HUES6 (cell line): Measurements from ENCODE around the gene UCP2.

Source experiments
- H3K27ac ChIP-seq: 2 replicates; pipeline ENCODE4 v1.7.0; 2013; ENCODE audit warnings: low read depth, mild to moderate bottlenecking, low read length, inconsistent platforms
- H3K27me3 ChIP-seq: 2 replicates; pipeline ENCODE4 v1.6.1; 2013; ENCODE audit warnings: low read length; ENCODE audit not compliant: control insufficient read depth, insufficient read depth
- H3K36me3 ChIP-seq: 2 replicates; pipeline ENCODE4 v1.6.1; 2013; ENCODE audit warnings: low read length; ENCODE audit not compliant: control insufficient read depth, insufficient read depth
- H3K4me1 ChIP-seq: 2 replicates; pipeline ENCODE4 v1.6.1; 2013; ENCODE audit warnings: low read length; ENCODE audit not compliant: control insufficient read depth, insufficient read depth
- H3K4me3 ChIP-seq: 2 replicates; pipeline ENCODE4 v1.5.1; 2013; ENCODE audit warnings: low read depth, low read length
- H3K9ac ChIP-seq: one replicate; pipeline ENCODE4 v1.6.1; 2013; ENCODE audit warnings: mild to moderate bottlenecking, low read length
- H3K9me3 ChIP-seq: 2 replicates; pipeline ENCODE4 v1.6.1; 2013; ENCODE audit warnings: low read depth, low read length; ENCODE audit not compliant: control insufficient read depth, insufficient read depth

The UCP2 gene

DNA sequence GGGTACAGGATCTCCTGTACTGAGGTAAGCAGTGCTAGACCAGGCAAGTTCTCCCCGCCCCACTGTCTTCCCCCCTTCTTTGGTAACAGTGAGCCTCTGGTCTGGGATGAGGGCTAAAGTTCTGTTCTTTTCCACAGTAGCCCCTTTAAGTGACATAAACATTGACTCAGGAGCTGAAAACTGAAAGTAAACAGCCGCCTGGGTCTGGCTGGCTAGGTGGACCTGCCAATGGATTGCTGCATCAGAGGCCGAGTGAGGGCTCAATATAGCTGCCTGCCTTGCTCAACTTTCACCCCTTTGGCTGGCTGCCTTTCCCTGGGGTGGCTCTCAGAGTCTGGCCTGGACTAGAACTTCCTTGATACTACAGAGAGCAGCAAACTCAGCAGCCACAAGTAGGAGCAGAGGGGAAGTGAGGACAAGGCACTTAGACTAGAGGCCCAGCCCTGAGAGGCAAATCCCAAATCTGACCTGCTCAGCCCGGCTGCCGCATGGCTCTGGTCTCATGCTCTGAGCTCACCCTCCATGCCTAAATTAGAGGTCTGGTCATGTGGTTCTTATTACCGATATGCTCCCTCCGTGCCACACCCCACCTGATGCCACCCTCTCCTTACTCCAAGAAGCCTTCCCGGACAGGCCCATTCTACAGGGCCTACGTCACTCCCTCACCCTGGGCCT lies 35.8 kb upstream of the UCP2 start:
- no peak overlapping the region for H3K27ac ChIP-seq
- H3K9me3 ChIP-seq: no peaks in the 10 kb centered on the region
- H3K9ac ChIP-seq: no peak overlapping the region
- H3K4me1 ChIP-seq: no peaks in the 10 kb centered on the region
- peaks cover 7% of the 10 kb centered on the region; the same call in 1 of the 2 replicates for H3K36me3 ChIP-seq
- no peaks in the 10 kb centered on the region for H3K27me3 ChIP-seq
- no peak overlapping the region for H3K4me3 ChIP-seq

DNA sequence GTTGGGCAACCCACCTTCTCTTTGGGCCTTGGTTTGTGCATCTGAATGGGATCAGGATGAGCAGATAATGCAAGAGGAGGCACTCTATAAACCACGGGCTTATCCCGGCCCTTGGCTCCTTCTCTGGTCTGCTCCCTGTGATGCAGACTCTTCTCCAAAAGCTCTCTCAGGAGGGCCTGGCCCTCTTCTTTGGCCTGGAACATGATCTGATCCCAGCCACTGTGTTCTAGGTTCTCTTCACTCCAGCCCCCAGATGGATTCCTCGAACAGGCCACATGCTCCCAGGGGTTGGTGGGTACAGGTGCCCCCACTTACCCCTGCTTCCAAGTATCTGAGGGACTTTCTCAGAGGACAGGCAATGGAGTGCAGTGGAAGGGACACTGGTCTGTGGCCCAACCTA lies 35.0 kb upstream of the UCP2 start:
- H3K27ac ChIP-seq: no peak overlapping the region
- H3K36me3 ChIP-seq: peaks cover 7% of the 10 kb centered on the region; the same call in 1 of the 2 replicates
- H3K9ac ChIP-seq: no peak overlapping the region
- no peaks in the 10 kb centered on the region for H3K27me3 ChIP-seq
- no peaks in the 10 kb centered on the region for H3K4me1 ChIP-seq
- no peak overlapping the region for H3K4me3 ChIP-seq
- no peaks in the 10 kb centered on the region for H3K9me3 ChIP-seq

DNA sequence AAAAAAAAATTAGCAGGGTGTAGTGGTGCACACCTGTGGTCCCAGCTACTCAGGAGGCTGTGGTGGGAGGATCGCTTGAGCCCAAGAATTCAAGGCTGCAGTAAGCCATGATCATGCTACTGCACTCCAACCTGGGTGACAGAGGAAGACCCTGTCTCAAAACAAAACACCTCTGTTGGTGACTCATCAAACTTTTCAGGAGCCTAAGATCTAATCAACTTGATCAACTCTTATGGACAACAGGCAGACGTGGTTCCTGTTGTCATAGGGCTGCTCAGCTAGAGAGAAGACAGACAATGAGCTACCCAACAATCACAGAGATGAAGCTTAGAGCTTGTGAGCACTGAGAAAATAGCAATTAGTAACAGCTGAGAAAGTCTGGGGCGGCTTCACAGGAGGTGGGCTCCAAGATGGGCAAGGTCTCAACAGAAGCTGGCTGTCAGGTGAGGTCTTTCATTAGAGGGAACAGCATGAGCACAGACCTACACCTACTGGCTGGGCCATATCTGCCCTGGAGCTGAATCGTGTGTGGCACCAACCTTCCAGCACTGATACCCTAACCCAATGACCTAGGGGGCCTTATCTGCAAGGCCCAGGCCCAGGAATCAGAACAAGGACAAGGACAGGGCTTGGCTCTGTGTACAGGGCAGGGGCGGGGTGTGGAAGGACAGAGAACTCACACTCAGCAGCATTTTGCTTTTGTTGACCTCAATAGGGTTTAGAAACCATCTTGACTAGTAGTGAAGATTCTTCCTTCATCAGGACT lies 33.5 kb upstream of the UCP2 start:
- Histone ChIP-seq H3K27me3 (no peaks in the 10 kb centered on the region), H3K4me3 (no peak overlapping the region), H3K36me3 (peaks cover 10% of the 10 kb centered on the region; the same call in 1 of the 2 replicates), H3K9ac (no peak overlapping the region), H3K9me3 (no peaks in the 10 kb centered on the region), H3K27ac (no peak overlapping the region), H3K4me1 (no peaks in the 10 kb centered on the region)

DNA sequence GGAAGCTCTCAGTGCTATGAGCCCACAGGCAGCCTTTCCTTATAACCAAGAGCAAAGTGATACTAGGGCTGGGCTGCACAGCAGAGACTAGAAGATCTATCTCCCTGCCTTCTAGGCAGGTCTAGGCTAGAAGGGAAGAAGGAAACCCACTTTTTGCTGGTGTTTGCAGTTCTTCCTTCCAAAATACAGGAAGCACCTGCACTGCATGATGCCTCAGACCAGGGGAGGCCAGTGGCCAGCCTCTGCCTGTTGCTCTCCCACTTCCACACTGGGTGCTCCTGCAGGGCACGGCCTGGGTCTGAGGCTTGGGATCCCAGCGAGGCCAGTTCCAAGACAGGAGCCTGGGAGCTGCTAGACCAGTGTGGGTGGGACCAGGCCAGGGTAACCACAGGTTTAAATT lies 32.2 kb upstream of the UCP2 start:
- no peak overlapping the region for H3K4me3 ChIP-seq
- H3K9me3 ChIP-seq: no peaks in the 10 kb centered on the region
- peaks cover 8% of the 10 kb centered on the region for H3K4me1 ChIP-seq
- no peak overlapping the region for H3K27ac ChIP-seq
- H3K27me3 ChIP-seq: no peaks in the 10 kb centered on the region
- peaks cover 10% of the 10 kb centered on the region; the same call in 1 of the 2 replicates for H3K36me3 ChIP-seq
- no peak overlapping the region for H3K9ac ChIP-seq

DNA sequence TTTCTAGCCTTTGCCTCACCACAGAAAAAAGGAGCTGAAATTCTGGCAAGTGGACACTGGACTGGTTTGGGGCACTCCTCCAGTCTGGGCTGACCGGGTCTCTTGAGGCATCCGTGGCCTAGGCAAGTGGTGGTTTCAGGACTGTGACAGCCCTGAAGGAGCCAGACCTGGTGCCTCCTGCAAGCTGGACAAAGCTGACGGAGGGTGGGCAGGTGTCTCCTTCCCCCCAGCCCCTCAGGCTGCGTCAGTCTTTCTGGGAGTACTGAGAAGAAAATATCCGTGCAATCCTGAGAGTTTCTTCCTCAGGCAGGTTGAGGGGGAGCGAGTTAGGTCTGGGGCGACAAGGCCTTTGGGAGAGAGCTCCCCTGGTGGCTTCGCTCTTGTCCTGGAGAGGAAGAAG lies 30.5 kb upstream of the UCP2 start:
- Histone ChIP-seq H3K4me1 (peaks cover 8% of the 10 kb centered on the region), H3K36me3 (peaks cover 10% of the 10 kb centered on the region; the same call in 1 of the 2 replicates), H3K27me3 (no peaks in the 10 kb centered on the region), H3K9ac (no peak overlapping the region), H3K27ac (no peak overlapping the region), H3K9me3 (no peaks in the 10 kb centered on the region), H3K4me3 (no peak overlapping the region)

DNA sequence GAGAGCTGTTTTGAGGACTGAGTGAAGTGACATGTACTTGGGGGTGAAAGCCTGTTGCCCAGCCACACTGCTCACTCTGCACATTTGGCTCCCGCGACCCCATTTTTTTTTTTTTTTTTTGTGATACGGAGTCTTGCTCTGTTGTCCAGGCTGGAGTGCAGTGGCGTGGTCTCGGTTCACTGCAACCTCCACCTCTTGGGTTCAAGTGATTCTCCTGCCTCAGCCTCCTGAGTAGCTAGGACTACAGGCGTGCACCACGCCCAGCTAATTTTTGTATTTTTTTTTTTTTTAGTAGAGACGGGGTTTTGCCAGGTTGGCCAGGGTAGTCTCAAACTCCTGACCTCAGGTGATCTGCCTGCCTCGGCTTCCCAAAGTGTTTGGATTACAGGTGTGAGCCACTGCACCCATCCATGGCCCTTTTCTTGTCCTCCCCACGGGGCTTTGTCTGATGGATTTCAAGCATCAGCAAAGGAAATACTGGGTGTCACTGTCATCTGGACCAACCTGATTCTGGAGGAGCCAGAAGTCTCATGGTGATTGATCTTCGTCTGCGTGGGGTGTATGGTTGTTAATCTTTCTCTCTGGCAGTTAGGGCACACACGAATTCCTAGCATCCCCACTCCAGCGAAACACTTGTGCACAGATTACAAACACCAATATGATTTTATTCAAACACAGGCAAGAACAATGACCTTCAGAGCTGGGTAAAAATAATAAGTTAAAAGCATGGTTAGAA lies 29.6 kb upstream of the UCP2 start:
- Histone ChIP-seq H3K4me3 (no peak overlapping the region), H3K9ac (no peak overlapping the region), H3K9me3 (no peaks in the 10 kb centered on the region), H3K4me1 (peaks cover 8% of the 10 kb centered on the region), H3K36me3 (peaks cover 5% of the 10 kb centered on the region; the same call in 1 of the 2 replicates), H3K27me3 (no peaks in the 10 kb centered on the region), H3K27ac (no peak overlapping the region)

DNA sequence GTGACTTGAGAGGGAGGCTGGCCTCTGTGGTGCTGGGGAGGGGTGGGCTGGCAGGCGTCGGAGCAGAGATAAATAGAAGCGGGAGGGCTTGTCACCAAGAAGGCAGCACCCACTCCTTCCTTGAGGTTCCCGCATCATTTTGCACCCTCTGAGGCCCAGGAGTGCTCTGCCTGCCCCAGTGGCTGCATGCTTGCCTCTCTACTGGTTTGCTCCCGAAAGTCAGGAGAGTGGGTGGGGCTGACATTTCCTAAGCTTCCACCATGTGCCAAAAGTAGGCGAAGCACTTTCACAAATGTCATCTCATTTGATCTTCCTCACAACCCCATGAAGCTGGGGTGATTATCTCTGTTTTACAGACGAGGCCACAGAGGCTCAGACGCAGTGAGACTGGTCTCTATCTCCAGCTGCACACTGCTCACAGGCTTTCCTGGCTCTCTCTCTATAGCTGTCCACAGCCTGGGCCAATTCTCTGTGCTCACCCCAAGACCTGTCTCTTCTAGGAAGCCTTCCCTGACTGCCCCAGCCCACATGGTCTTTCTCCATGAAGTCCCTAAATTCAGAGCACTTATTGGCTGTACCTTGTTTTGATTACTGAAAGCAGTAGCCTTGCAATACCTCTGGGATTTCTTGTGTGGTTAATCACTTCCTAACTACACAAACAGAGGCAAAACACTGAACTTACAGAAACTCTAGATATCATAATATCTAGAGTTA lies 28.9 kb upstream of the UCP2 start:
- 0 out of 2 replicates have a peak, but pooled peaks cover 3% of the 10 kb centered on the region for H3K36me3 ChIP-seq
- H3K4me1 ChIP-seq: peaks cover 8% of the 10 kb centered on the region
- H3K27ac ChIP-seq: no peak overlapping the region
- no peak overlapping the region for H3K9ac ChIP-seq
- no peaks in the 10 kb centered on the region for H3K27me3 ChIP-seq
- H3K9me3 ChIP-seq: no peaks in the 10 kb centered on the region
- H3K4me3 ChIP-seq: no peak overlapping the region

DNA sequence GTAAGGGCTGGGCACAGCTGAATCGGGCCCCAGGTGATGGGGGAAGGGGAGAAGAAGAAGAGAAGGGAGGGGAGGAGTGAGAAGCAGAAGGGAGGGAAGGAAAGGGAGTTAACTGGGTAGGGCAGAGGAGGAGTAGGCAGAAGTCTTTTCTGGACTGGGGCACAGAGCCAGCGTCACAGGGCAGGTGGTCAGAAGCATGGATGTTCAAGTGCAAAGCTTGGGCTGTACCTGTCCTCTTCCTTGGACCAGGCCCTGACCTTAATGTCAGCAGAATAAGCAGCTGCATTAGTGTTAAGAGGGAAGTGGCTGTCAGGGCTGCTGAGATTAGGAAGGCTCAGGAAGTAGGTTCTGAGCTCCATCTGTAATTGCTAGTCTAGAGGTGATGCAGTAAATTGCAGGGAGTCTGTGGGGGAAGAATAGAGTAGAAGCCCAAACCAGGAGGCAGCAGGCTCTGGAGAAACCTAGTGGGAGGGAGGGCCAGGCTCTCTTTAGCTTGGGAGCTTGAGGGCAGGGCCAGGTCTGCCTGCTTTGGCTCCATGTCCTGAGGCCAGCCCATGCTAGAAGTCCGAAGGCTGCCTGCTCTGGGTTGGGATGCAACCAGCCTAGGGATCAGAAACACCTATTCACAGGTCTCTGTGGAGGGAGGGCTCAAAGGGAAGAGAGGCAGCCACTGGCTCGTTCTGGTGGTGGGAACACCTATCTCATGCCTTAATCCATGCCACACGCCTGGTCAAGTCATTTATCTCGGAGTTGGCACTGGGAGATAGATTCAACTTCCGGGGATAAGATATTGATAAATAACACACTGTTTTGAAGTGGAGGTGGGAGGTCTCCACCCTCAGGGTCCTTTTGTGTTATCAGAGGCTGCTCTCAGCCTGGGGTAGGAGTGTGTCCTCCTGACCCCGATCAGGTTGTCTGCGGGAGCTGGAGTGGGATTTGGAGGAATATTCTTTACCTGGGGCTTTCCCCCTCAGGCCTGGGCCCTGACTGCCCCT lies 28.0 kb upstream of the UCP2 start:
- no peak overlapping the region for H3K9ac ChIP-seq

DNA sequence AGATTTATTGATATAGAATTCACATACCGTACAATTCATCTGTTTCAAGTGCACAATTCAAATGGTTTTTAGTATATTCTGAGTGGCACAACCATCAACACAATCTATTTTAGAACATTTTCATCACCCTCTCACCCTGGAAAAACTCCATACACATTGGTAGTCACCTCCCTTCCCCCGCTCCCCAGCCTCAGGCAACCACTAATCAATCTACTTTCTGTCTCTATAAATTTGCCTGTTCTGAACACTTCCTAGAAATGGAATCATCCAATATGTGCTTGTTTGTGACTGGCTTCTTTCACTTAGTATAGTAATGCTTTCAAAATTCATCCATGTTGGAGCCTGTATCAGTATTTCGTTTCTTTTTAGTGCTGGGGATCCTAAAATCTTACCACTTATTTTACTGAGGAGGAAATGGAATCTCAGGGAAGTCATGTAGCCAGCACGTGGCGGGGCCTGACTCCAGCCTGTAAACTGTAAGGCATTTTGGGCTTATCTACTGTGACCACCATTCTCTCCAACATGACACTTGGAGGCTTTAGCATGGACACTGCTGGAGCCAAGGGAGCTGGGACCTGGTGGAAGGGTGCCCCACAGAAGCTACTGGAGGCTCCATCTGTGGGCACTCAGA lies 27.1 kb upstream of the UCP2 start:
- no peak overlapping the region for H3K4me3 ChIP-seq
- 0 out of 2 replicates have a peak, but pooled peaks cover 3% of the 10 kb centered on the region for H3K36me3 ChIP-seq
- H3K4me1 ChIP-seq: peaks cover 8% of the 10 kb centered on the region
- H3K9ac ChIP-seq: no peak overlapping the region
- no peak overlapping the region for H3K27ac ChIP-seq
- no peaks in the 10 kb centered on the region for H3K27me3 ChIP-seq
- no peaks in the 10 kb centered on the region for H3K9me3 ChIP-seq

More for the DNA sequence above, 28.0 kb upstream of the UCP2 start:
- H3K9me3 ChIP-seq: no peaks in the 10 kb centered on the region
- H3K4me1 ChIP-seq: peaks cover 8% of the 10 kb centered on the region
- no peaks in the 10 kb centered on the region for H3K27me3 ChIP-seq
- no peak overlapping the region for H3K4me3 ChIP-seq
- 0 out of 2 replicates have a peak, but pooled peaks cover 3% of the 10 kb centered on the region for H3K36me3 ChIP-seq
- no peak overlapping the region for H3K27ac ChIP-seq
